GM10248 (cell line): ENCODE results near the gene BCDIN3D.

Source experiments
- CTCF ChIA-PET: fragments of 300-600 bp; sonication (Branson Sonifier 250); formaldehyde crosslinking; extraction: SDS; loops from one replicate; lab custom pipeline; 2021; ENCODE audit warnings: antibody characterized with exemption; lab: Yijun Ruan, JAX
- POLR2A ChIA-PET: fragments of 350-650 bp; sonication (Branson Sonifier 250); formaldehyde crosslinking; extraction: SDS; loops from one replicate; lab custom pipeline; 2020; ENCODE audit warnings: antibody characterized with exemption; lab: Yijun Ruan, JAX
- DNase-seq: peaks from one replicate; pipeline ENCODE4 v3.0.0; 2012; ENCODE audit errors: extremely low spot score
- TF ChIP-seq, protein P1 (sequence below): IDR thresholded peaks from 2 replicates; pipeline ENCODE4 v1.5.1; 2012; ENCODE audit warnings: mild to moderate bottlenecking, low read depth; ENCODE audit errors: extremely low read depth, missing control alignments, control extremely low read depth

BCDIN3D gene

DNA sequence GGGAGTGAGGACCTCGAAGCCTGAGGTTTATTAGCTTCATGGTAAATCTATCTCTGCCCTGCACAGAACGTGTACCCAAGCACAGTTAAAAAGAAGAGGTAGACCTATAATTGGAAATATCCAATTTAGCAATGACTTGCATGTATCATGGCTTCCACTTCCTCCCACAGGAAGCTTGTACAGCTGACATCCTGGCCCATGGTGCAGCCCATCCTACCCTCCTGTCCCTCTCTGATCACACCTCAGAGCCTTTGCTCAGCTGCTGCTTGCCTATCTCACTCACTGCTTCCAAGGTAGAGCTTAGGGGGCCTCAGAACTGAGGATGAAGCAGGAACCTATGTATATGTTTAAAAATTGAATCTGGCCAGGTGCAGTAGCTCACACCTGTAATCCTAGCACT, 4.3 kb upstream of the BCDIN3D start:
- POLR2A ChIA-PET: interaction anchor here (1.0 kb wide), 1 partner anchor 19 kb away, joined by 3 read pairs; the partner anchor contains the start of gene NCKAP5L

DNA sequence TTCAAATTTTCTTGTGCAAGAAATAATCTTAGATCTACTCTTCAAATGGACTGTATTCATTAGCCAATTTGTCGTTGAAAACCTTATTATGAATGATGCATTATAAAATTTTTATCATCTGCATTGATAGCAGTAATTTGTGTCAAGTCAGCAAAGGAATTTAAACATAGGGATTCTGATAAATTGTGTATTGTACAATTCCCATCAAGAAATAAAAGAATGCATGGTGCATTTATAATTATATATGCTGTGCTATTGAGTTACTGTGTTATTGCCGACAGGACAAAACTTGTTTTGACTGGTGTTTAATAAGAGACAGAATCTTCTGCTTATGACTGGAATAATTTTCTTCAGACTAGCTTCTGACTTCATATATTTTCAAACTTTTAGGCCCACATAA, 3.1 kb upstream of the BCDIN3D start:
- CTCF ChIA-PET: interaction anchor here (0.9 to 1.2 kb wide), 3 partner anchors 17 to 121 kb away, joined by 3 to 4 read pairs (median 4); no protein-coding TSS in a partner anchor
- POLR2A ChIA-PET: interaction anchor here (1.3 kb wide), 1 partner anchor 18 kb away, joined by 4 read pairs; the partner anchor contains the start of gene NCKAP5L
- no peak for DNase-seq
- TF ChIP-seq, protein P1, sequence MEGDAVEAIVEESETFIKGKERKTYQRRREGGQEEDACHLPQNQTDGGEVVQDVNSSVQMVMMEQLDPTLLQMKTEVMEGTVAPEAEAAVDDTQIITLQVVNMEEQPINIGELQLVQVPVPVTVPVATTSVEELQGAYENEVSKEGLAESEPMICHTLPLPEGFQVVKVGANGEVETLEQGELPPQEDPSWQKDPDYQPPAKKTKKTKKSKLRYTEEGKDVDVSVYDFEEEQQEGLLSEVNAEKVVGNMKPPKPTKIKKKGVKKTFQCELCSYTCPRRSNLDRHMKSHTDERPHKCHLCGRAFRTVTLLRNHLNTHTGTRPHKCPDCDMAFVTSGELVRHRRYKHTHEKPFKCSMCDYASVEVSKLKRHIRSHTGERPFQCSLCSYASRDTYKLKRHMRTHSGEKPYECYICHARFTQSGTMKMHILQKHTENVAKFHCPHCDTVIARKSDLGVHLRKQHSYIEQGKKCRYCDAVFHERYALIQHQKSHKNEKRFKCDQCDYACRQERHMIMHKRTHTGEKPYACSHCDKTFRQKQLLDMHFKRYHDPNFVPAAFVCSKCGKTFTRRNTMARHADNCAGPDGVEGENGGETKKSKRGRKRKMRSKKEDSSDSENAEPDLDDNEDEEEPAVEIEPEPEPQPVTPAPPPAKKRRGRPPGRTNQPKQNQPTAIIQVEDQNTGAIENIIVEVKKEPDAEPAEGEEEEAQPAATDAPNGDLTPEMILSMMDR: no peak

More for the DNA sequence above, 4.3 kb upstream of the BCDIN3D start:
- CTCF ChIA-PET: interaction anchor here (0.9 to 1.3 kb wide), 7 partner anchors 8 to 120 kb away, joined by 3 to 7 read pairs (median 4); partner anchors contain the start of gene TMBIM6
- TF ChIP-seq, protein P1: no peak
- no peak for DNase-seq

DNA sequence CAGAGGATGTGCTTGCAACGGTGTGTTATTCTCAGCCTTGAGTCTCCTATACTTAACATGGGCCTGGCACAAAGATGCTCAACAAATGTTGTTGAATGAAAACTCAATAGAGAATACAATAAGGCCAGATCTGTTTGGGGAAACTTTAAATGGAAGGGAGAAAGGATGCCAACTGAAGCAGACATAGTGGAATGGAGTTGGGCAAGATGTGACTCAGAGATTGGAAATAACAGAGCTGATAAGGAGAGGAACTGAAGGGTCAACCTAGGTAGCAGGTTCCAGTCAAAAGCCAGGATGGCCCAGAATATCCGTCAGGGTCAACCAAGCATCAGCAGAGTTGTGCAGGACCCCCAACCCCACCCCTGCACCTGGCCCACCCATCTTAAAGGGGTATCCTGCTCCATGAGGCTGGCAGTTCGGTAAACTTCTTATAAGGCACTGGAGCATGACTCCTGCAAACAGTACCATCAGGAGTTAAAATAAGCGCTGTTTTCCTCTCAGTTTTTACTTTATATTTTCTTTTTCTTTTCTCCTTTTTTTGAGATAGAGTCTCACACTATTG, 1.1 kb upstream of the BCDIN3D start:
- ChIA-PET POLR2A (interaction anchor here (0.8 kb wide), 1 partner anchor 16 kb away, joined by 8 read pairs; the partner anchor contains the start of gene NCKAP5L), CTCF (interaction anchor here (1.0 to 2.2 kb wide), 7 partner anchors 12 to 195 kb away, joined by 3 to 8 read pairs (median 4); partner anchors contain the start of genes NCKAP5L and TMBIM6)
- TF ChIP-seq, protein P1: no peak

DNA sequence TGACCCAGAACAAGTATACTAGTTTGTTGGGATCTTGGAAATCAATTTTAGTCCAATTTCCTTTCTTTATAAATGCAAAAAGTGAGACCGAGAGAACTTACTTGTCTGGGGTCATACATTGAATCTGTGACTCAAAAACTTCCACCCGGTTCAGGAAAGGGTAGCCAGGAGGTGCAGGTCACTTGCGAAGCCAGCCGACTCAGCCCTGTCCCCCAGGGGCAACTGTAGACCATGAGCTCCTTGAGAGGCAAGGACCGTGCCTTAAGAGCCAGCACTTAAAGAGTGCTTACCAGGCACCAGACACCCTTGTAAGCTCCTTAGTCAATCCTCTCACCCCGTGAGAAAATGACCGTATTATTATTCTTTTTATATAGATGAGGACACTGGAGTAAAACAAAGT, 505 bp upstream of the BCDIN3D start:
- POLR2A ChIA-PET: interaction anchor here (0.6 to 0.8 kb wide), 2 partner anchors 15 to 620 kb away, joined by 8 to 9 read pairs; partner anchors contain the start of gene NCKAP5L
- TF ChIP-seq, protein P1: no peak
- DNase-seq: no peak
- CTCF ChIA-PET: interaction anchor here (0.6 to 2.2 kb wide), 9 partner anchors 13 to 195 kb away, joined by 3 to 8 read pairs (median 4); partner anchors contain the start of genes NCKAP5L and TMBIM6

More for the DNA sequence above, 1.1 kb upstream of the BCDIN3D start:
- no peak for DNase-seq

DNA sequence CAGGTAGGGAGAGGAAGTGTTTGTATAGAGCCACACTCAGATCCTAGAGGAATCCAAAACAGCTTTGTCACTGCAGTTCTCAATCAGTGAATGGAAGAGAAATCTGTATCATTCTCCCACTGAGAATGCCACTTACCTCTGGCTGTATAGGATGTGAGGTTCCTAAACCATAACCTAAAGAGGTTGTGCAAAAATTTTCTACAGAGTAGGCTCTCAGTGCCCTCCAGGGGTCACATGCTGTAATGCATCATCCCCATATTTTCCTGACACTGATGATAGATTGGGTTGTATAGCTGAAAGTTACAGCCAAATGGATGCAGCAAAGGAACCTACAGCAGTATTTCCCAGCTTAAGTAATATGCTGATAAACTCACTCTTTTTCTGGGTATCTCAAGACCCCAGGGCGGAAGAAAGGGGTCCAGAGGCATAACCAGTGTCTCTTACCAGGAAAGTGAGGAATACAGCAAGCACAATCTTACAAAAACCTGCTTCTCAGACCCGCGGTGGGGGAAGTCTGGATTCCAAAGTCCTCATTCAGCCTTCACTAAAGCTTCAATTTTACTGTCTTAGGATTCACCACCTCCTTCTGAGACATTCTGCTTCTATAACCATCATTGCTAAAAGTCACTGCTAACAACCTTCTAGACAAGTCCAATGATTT, 3.8 kb downstream of the BCDIN3D start:
- TF ChIP-seq, protein P1: peak; percentile 72
- POLR2A ChIA-PET: interaction anchor here (1.1 kb wide), 1 partner anchor 98 kb away, joined by 4 read pairs; no protein-coding TSS in a partner anchor
- peak; percentile 52 for DNase-seq
- CTCF ChIA-PET: interaction anchor here (0.7 to 7.2 kb wide), 33 partner anchors 11 to 203 kb away, joined by 3 to 81 read pairs (median 5); partner anchors contain the start of genes NCKAP5L and TMBIM6

DNA sequence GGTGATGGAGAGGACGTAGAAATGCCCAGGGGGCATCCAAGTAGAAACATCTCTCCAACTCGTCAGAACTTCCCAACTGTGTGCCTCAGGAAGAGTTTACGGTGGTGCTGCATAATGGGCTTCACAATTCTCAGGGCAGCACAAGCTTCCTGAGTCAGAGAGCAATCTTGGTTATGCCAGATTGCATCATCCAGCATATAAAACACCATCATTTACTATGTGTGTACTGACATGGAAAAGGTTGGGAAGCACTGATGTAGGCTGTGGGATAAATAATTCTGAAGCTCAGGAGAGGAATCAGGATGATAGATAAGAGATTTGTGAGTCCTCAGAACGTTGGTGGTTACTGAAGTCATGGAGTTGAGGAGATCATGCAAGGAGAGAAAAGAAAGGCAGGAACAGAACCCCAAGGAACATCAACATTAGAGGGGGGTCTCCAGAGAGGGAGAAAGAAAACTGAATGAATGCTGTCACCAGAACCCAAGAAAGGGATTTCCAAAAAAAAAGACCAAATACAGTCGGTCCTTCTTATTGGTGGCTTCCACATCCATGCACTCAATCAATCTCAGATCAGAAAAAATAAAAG, 10.0 kb downstream of the BCDIN3D start:
- CTCF ChIA-PET: interaction anchor here (1.2 to 2.3 kb wide), 4 partner anchors 18 to 92 kb away, joined by 3 to 8 read pairs (median 6); partner anchors contain the start of gene TMBIM6
- DNase-seq: no peak
- TF ChIP-seq, protein P1: no peak
- POLR2A ChIA-PET: no interaction called here
